SK-N-MC (cell line): ENCODE measurements around the gene MSTN.
A peak's percentile ranks its signal among the peaks of the same experiment; 100 is the strongest.

ENCODE experiments used
- DNase-seq: peaks from one replicate; pipeline ENCODE4 v3.0.0-alpha.2; 2011; ENCODE audit warnings: low read depth, low spot score
- H3K27ac ChIP-seq: fragments of 200-600 bp; sonication (generic); 2 replicates; pipeline ENCODE4 v1.5.1; 2016; ENCODE audit warnings: mixed run types
- H3K36me3 ChIP-seq: fragments of 200-600 bp; sonication (generic); 2 replicates; pipeline ENCODE4 v1.6.1; 2017; ENCODE audit warnings: antibody characterized with exemption, low read length, mixed read lengths; ENCODE audit not compliant: insufficient read depth
- H3K4me3 ChIP-seq: fragments of 200-600 bp; sonication (generic); 2 replicates; pipeline ENCODE4 v1.5.1; 2016
- H3K9ac ChIP-seq: fragments of 200-600 bp; sonication (generic); 2 replicates; pipeline ENCODE4 v1.8.0; 2017; ENCODE audit warnings: mixed run types, mixed read lengths; ENCODE audit not compliant: insufficient read length
- H3K9me3 ChIP-seq: fragments of 200-600 bp; sonication (generic); 2 replicates; pipeline ENCODE4 v1.6.1; 2017; ENCODE audit warnings: low read depth, mild to moderate bottlenecking, antibody characterized with exemption, low read length, moderate library complexity, mixed read lengths
- EZH2 ChIP-seq: fragments of 200-600 bp; sonication (generic); IDR thresholded peaks from one replicate; pipeline ENCODE4 v1.6.1; 2017; ENCODE audit warnings: antibody characterized with exemption
- FOXP2 ChIP-seq: optimal IDR thresholded peaks from 2 replicates; pipeline ENCODE3; 2011; ENCODE audit warnings: mild to moderate bottlenecking, moderate library complexity; ENCODE audit not compliant: insufficient read depth; ENCODE audit errors: extremely low read length, control extremely low read depth
- POLR2AphosphoS5 ChIP-seq: IDR thresholded peaks from 2 replicates; pipeline ENCODE4 v1.6.1; 2012; ENCODE audit warnings: mild to moderate bottlenecking, low read depth, low read length, borderline replicate concordance

MSTN gene

GRCh38 chr2:190062601-190063000 lies at the start of gene MSTN:
Gene MSTN (minus strand): TSS chr2:190062729. CDS start chr2:190062596, 133 bp downstream.
- H3K4me3 ChIP-seq: peak within 1 kb of the TSS; percentile 65
- H3K27ac ChIP-seq: peak within 1 kb of the TSS; percentile 6; the same call in 1 of the 2 replicates
- H3K36me3 ChIP-seq: no peaks in the 10 kb centered on the region
- peak within 1 kb of the TSS; percentile 7 for H3K9ac ChIP-seq
- no peaks in the 10 kb centered on the region for H3K9me3 ChIP-seq
- TF ChIP-seq POLR2AphosphoS5: no peak
- TF ChIP-seq EZH2: no peak
- no peak for DNase-seq

GRCh38 chr2:190111166-190111565 lies 48.6 kb upstream of the MSTN start:
- Histone ChIP-seq H3K9ac (no peak overlapping the region), H3K4me3 (no peak overlapping the region), H3K9me3 (no peaks in the 10 kb centered on the region), H3K27ac (no peak overlapping the region), H3K36me3 (no peaks in the 10 kb centered on the region)
- DNase-seq: no peak
- TF ChIP-seq EZH2: no peak
- TF ChIP-seq FOXP2: no peak
- no peak for TF ChIP-seq POLR2AphosphoS5

GRCh38 chr2:190110699-190111098 lies 48.2 kb upstream of the MSTN start:
- TF ChIP-seq POLR2AphosphoS5 (no peak), FOXP2 (no peak), EZH2 (no peak)
- Histone ChIP-seq H3K9ac (no peak overlapping the region), H3K36me3 (no peaks in the 10 kb centered on the region), H3K27ac (no peak overlapping the region), H3K9me3 (no peaks in the 10 kb centered on the region), H3K4me3 (no peak overlapping the region)
- DNase-seq: no peak

- Histone ChIP-seq H3K27ac (no peak overlapping the region), H3K36me3 (no peaks in the 10 kb centered on the region)
- no peak for DNase-seq
These were observed 47.6 kb upstream of the MSTN start for GRCh38 chr2:190110131-190110530.

GRCh38 chr2:190107409-190107808 lies 44.9 kb upstream of the MSTN start:
- no peak for DNase-seq
- H3K9ac ChIP-seq: no peak overlapping the region
- no peak overlapping the region for H3K27ac ChIP-seq
- no peaks in the 10 kb centered on the region for H3K36me3 ChIP-seq
- no peaks in the 10 kb centered on the region for H3K9me3 ChIP-seq
- no peak overlapping the region for H3K4me3 ChIP-seq
- TF ChIP-seq EZH2 (no peak), FOXP2 (no peak), POLR2AphosphoS5 (no peak)

More at GRCh38 chr2:190110131-190110530, 47.6 kb upstream of the MSTN start:
- no peak overlapping the region for H3K9ac ChIP-seq
- H3K9me3 ChIP-seq: no peaks in the 10 kb centered on the region
- no peak for TF ChIP-seq FOXP2
- no peak for TF ChIP-seq POLR2AphosphoS5
- no peak for TF ChIP-seq EZH2
- H3K4me3 ChIP-seq: no peak overlapping the region

- DNase-seq: no peak
- Histone ChIP-seq H3K4me3 (no peak overlapping the region), H3K36me3 (no peaks in the 10 kb centered on the region), H3K27ac (no peak overlapping the region), H3K9ac (no peak overlapping the region), H3K9me3 (no peaks in the 10 kb centered on the region)
- TF ChIP-seq FOXP2 (no peak), POLR2AphosphoS5 (no peak), EZH2 (no peak)
These were observed 44.3 kb upstream of the MSTN start for GRCh38 chr2:190106783-190107182.

- H3K4me3 ChIP-seq: no peak overlapping the region
- H3K36me3 ChIP-seq: no peaks in the 10 kb centered on the region
- H3K9ac ChIP-seq: no peak overlapping the region
- peak; percentile 32 for DNase-seq
- no peak overlapping the region; the same call in 1 of the 2 replicates for H3K27ac ChIP-seq
- no peak for TF ChIP-seq FOXP2
- no peak for TF ChIP-seq POLR2AphosphoS5
- no peak for TF ChIP-seq EZH2
- H3K9me3 ChIP-seq: no peaks in the 10 kb centered on the region
These were observed 43.0 kb upstream of the MSTN start for GRCh38 chr2:190105554-190105953.

- H3K36me3 ChIP-seq: no peaks in the 10 kb centered on the region
- no peak for DNase-seq
- H3K27ac ChIP-seq: no peak overlapping the region
- H3K4me3 ChIP-seq: no peak overlapping the region
- no peaks in the 10 kb centered on the region for H3K9me3 ChIP-seq
- no peak overlapping the region for H3K9ac ChIP-seq
- no peak for TF ChIP-seq FOXP2
- no peak for TF ChIP-seq EZH2
- TF ChIP-seq POLR2AphosphoS5: no peak
These were observed 40.6 kb upstream of the MSTN start for GRCh38 chr2:190103144-190103543.

- DNase-seq: no peak
- H3K9ac ChIP-seq: no peak overlapping the region
These were observed 37.6 kb upstream of the MSTN start for GRCh38 chr2:190099890-190100697.

More at GRCh38 chr2:190099890-190100697, 37.6 kb upstream of the MSTN start:
- no peaks in the 10 kb centered on the region for H3K36me3 ChIP-seq
- no peaks in the 10 kb centered on the region for H3K9me3 ChIP-seq
- TF ChIP-seq POLR2AphosphoS5 (no peak), FOXP2 (no peak), EZH2 (no peak)
- no peak overlapping the region for H3K4me3 ChIP-seq
- H3K27ac ChIP-seq: no peak overlapping the region
